Sigmoid colon (tissue), 4 donors: Measurements from ENCODE around the gene ADD1.

ENCODE experiments used
- CTCF ChIP-seq, 4 experiments: fragments of 450-650 bp in 3 of 4; fragments of 200-600 bp in 1 of 4; IDR thresholded peaks; one replicate each; pipeline ENCODE4 v1.5.1; 2016 to 2019; ENCODE audit warnings: antibody characterized with exemption in 4 of 4, mild to moderate bottlenecking in 3 of 4, moderate library complexity in 2 of 4
- POLR2A ChIP-seq, 2 donors: fragments of 450-650 bp; IDR thresholded peaks; one replicate each; pipeline ENCODE4 v1.6.1; 2016; ENCODE audit warnings: antibody characterized with exemption in 2 of 2, mild to moderate bottlenecking in 2 of 2, moderate library complexity in 2 of 2
- POLR2AphosphoS5 ChIP-seq, 4 donors: sonication (generic); formaldehyde crosslinking; IDR thresholded peaks; one replicate each; pipeline ENCODE4 v1.6.1; 2017; ENCODE audit warnings: antibody characterized with exemption in 4 of 4

- TF ChIP-seq CTCF (IDR thresholded peaks at IDR 0.05) (no peak), POLR2A (IDR thresholded peaks at IDR 0.05) (no peak), POLR2AphosphoS5 (IDR thresholded peaks at IDR 0.05) (no peak)
These were observed 36.1 kb upstream of the ADD1 start for GRCh38 chr4:2807571-2807970.
